ENCODE data around the gene BLTP3B. TPM values are rescaled to one million over a fixed set of nuclear protein-coding genes. Genes with fewer than 3 reads are reported as not detected.

BLTP3B gene
- total and polyA plus RNA-seq, 4 donors = 11.0 to 36.8 (median 18.6) TPM

GRCh38 chr12:100168562-100168961 is 25.9 kb upstream of the BLTP3B start:
- Histone ChIP-seq H3K4me3 (ENCODE audit: low read depth in 1 of 3, low read length in 3 of 3) (no peak overlapping the region), H3K4me1 (ENCODE audit: control insufficient read depth in 4 of 4, insufficient read depth in 4 of 4, low read length in 3 of 4) (peaks cover 0 to 5% (median 2%) of the 10 kb centered on the region in 4 donors), H3K9me3 (ENCODE audit: control insufficient read depth in 4 of 4, low read length in 3 of 4) (no peaks in the 10 kb centered on the region), H3K27ac (ENCODE audit: low read depth in 1 of 2, low read length in 2 of 2) (no peak overlapping the region), H3K27me3 (ENCODE audit: control insufficient read depth in 4 of 4, insufficient read depth in 4 of 4, low read length in 3 of 4) (no peaks in the 10 kb centered on the region), H3K36me3 (ENCODE audit: control insufficient read depth in 4 of 4, insufficient read depth in 3 of 4, low read depth in 1 of 4, low read length in 3 of 4) (peaks cover 0 to 3% (median 2%) of the 10 kb centered on the region in 4 donors), H3K9ac (ENCODE audit: low read depth in 1 of 2, low read length in 2 of 2) (no peak overlapping the region)
- WGBS = 98% methylated on average over 4 of the region's 4 CpGs
- TF ChIP-seq, protein P1, sequence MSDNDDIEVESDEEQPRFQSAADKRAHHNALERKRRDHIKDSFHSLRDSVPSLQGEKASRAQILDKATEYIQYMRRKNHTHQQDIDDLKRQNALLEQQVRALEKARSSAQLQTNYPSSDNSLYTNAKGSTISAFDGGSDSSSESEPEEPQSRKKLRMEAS (IDR thresholded peaks at IDR 0.05) = no peak
- TF ChIP-seq NR2F2 (IDR thresholded peaks at IDR 0.05) (no peak), ATF3 (IDR thresholded peaks at IDR 0.05) (no peak), SP1 (IDR thresholded peaks at IDR 0.05) (no peak), RAD21 (IDR thresholded peaks at IDR 0.05) (no peak), FOXA1 (IDR thresholded peaks at IDR 0.05) (no peak), RXRA (IDR thresholded peaks at IDR 0.05) (no peak), JUND (IDR thresholded peaks at IDR 0.05) (no peak), TAF1 (conservative IDR thresholded peaks at IDR 0.05) (no peak), HNF4G (IDR thresholded peaks at IDR 0.05) (no peak)
- TF ChIP-seq, protein P2, sequence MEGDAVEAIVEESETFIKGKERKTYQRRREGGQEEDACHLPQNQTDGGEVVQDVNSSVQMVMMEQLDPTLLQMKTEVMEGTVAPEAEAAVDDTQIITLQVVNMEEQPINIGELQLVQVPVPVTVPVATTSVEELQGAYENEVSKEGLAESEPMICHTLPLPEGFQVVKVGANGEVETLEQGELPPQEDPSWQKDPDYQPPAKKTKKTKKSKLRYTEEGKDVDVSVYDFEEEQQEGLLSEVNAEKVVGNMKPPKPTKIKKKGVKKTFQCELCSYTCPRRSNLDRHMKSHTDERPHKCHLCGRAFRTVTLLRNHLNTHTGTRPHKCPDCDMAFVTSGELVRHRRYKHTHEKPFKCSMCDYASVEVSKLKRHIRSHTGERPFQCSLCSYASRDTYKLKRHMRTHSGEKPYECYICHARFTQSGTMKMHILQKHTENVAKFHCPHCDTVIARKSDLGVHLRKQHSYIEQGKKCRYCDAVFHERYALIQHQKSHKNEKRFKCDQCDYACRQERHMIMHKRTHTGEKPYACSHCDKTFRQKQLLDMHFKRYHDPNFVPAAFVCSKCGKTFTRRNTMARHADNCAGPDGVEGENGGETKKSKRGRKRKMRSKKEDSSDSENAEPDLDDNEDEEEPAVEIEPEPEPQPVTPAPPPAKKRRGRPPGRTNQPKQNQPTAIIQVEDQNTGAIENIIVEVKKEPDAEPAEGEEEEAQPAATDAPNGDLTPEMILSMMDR (IDR thresholded peaks at IDR 0.05; ENCODE audit: low read depth, low read length, missing input control) = no peak
- TF ChIP-seq, protein P3, sequence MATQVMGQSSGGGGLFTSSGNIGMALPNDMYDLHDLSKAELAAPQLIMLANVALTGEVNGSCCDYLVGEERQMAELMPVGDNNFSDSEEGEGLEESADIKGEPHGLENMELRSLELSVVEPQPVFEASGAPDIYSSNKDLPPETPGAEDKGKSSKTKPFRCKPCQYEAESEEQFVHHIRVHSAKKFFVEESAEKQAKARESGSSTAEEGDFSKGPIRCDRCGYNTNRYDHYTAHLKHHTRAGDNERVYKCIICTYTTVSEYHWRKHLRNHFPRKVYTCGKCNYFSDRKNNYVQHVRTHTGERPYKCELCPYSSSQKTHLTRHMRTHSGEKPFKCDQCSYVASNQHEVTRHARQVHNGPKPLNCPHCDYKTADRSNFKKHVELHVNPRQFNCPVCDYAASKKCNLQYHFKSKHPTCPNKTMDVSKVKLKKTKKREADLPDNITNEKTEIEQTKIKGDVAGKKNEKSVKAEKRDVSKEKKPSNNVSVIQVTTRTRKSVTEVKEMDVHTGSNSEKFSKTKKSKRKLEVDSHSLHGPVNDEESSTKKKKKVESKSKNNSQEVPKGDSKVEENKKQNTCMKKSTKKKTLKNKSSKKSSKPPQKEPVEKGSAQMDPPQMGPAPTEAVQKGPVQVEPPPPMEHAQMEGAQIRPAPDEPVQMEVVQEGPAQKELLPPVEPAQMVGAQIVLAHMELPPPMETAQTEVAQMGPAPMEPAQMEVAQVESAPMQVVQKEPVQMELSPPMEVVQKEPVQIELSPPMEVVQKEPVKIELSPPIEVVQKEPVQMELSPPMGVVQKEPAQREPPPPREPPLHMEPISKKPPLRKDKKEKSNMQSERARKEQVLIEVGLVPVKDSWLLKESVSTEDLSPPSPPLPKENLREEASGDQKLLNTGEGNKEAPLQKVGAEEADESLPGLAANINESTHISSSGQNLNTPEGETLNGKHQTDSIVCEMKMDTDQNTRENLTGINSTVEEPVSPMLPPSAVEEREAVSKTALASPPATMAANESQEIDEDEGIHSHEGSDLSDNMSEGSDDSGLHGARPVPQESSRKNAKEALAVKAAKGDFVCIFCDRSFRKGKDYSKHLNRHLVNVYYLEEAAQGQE (IDR thresholded peaks at IDR 0.05) = no peak
- DNase-seq (ENCODE audit: low spot score) = no peak

DNA sequence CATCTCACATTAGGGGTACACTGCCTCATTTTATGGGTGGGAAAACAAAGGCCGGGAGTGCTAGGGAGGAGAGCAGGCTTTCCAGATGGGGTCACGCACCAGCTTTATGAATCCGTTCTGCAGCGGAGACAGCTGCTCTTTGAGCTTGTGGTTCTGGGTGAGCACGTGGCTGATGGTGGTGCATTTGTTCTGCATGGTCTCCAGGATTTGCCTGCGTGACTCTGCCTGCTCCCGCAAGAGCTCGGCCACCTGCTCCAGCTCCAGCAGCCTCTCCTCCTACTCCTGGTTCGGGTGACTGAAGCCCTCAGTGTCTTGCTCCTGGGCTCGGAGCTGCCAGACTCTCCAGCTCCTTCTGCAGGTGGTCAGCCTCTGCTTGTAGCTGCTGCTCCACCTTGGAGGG is 23.6 kb upstream of the BLTP3B start:
- H3K9me3 ChIP-seq (ENCODE audit: control insufficient read depth in 4 of 4, low read length in 3 of 4) = no peaks in the 10 kb centered on the region
- H3K27ac ChIP-seq (ENCODE audit: low read depth in 1 of 2, low read length in 2 of 2) = no peak overlapping the region
- no peak overlapping the region for H3K4me3 ChIP-seq (ENCODE audit: low read depth in 1 of 3, low read length in 3 of 3)
- no peak for DNase-seq (ENCODE audit: low spot score)
- 96% methylated on average over 10 of the region's 10 CpGs for WGBS
- peaks cover 0 to 3% (median 0%) of the 10 kb centered on the region in 4 donors for H3K36me3 ChIP-seq (ENCODE audit: control insufficient read depth in 4 of 4, insufficient read depth in 3 of 4, low read depth in 1 of 4, low read length in 3 of 4)
- H3K9ac ChIP-seq (ENCODE audit: low read depth in 1 of 2, low read length in 2 of 2) = no peak overlapping the region
- peaks cover 0 to 5% (median 2%) of the 10 kb centered on the region in 4 donors for H3K4me1 ChIP-seq (ENCODE audit: control insufficient read depth in 4 of 4, insufficient read depth in 4 of 4, low read length in 3 of 4)
- no peaks in the 10 kb centered on the region for H3K27me3 ChIP-seq (ENCODE audit: control insufficient read depth in 4 of 4, insufficient read depth in 4 of 4, low read length in 3 of 4)
- TF ChIP-seq HNF4G (IDR thresholded peaks at IDR 0.05) = no peak
- no peak for TF ChIP-seq EGR1 (IDR thresholded peaks at IDR 0.05; ENCODE audit: low read depth in 2 of 2)
- TF ChIP-seq, protein P2 (IDR thresholded peaks at IDR 0.05; ENCODE audit: low read depth, low read length, missing input control) = no peak
- TF ChIP-seq, protein P3 (IDR thresholded peaks at IDR 0.05) = no peak
- no peak for TF ChIP-seq RAD21 (IDR thresholded peaks at IDR 0.05)
- TF ChIP-seq TAF1 (conservative IDR thresholded peaks at IDR 0.05) = no peak
- TF ChIP-seq SP1 (IDR thresholded peaks at IDR 0.05) = no peak
- TF ChIP-seq, protein P1 (IDR thresholded peaks at IDR 0.05) = no peak
- no peak for TF ChIP-seq HNF4A (conservative IDR thresholded peaks at IDR 0.05)
- no peak for TF ChIP-seq JUND (IDR thresholded peaks at IDR 0.05)
- no peak for TF ChIP-seq FOXA1 (IDR thresholded peaks at IDR 0.05)
- TF ChIP-seq RXRA (IDR thresholded peaks at IDR 0.05) = no peak
- no peak for TF ChIP-seq ATF3 (IDR thresholded peaks at IDR 0.05)
- no peak for TF ChIP-seq NR2F2 (IDR thresholded peaks at IDR 0.05)
- no peak for TF ChIP-seq YY1 (IDR thresholded peaks at IDR 0.05)
- TF ChIP-seq, protein P4, sequence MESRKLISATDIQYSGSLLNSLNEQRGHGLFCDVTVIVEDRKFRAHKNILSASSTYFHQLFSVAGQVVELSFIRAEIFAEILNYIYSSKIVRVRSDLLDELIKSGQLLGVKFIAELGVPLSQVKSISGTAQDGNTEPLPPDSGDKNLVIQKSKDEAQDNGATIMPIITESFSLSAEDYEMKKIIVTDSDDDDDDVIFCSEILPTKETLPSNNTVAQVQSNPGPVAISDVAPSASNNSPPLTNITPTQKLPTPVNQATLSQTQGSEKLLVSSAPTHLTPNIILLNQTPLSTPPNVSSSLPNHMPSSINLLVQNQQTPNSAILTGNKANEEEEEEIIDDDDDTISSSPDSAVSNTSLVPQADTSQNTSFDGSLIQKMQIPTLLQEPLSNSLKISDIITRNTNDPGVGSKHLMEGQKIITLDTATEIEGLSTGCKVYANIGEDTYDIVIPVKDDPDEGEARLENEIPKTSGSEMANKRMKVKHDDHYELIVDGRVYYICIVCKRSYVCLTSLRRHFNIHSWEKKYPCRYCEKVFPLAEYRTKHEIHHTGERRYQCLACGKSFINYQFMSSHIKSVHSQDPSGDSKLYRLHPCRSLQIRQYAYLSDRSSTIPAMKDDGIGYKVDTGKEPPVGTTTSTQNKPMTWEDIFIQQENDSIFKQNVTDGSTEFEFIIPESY (IDR thresholded peaks at IDR 0.05) = no peak

Data from liver (tissue), 9 donors.